Tibial artery (tissue), 4 donors: Measurements from ENCODE around the gene REM1.

Experiments used
- DNase-seq, 2 donors: peaks; one replicate each; pipeline ENCODE4 v3.0.0-alpha.2; 2019
- H3K27ac ChIP-seq, 2 donors: fragments of 200-600 bp; sonication (generic) in 1 of 2; 1 replicate in 1 of 2; 2 replicates in 1 of 2; pipeline ENCODE4 v1.5.1; 2018 to 2019; ENCODE audit warnings: mild to moderate bottlenecking in 1 of 2
- H3K27me3 ChIP-seq, 2 donors: fragments of 200-600 bp; sonication (generic) in 1 of 2; one replicate each; pipeline versions ENCODE4 v1.5.1 to v1.6.0; 2016 to 2019
- H3K36me3 ChIP-seq, 3 donors: fragments of 200-600 bp; sonication (generic) in 2 of 3; one replicate each; pipeline ENCODE4 v1.5.1; 2016 to 2019; ENCODE audit warnings: mild to moderate bottlenecking in 2 of 3
- H3K4me1 ChIP-seq, 4 donors: fragments of 200-600 bp; sonication (generic) in 2 of 4; 1 replicate in 3 of 4; 2 replicates in 1 of 4; pipeline ENCODE4 v1.5.1; 2016 to 2019
- H3K4me3 ChIP-seq, 2 donors: fragments of 200-600 bp; sonication (generic) in 1 of 2; 1 replicate in 1 of 2; 2 replicates in 1 of 2; pipeline ENCODE4 v1.5.1; 2018 to 2019; ENCODE audit warnings: mild to moderate bottlenecking in 2 of 2
- H3K9me3 ChIP-seq, 3 donors: fragments of 200-600 bp; sonication (generic) in 1 of 3; one replicate each; pipeline ENCODE4 v1.5.1; 2016 to 2019
- CTCF ChIP-seq, 2 experiments: fragments of 200-600 bp in 1 of 2; fragments of 450-650 bp in 1 of 2; IDR thresholded peaks; one replicate each; pipeline ENCODE4 v1.5.1; 2017 to 2019; ENCODE audit warnings: antibody characterized with exemption in 2 of 2, mild to moderate bottlenecking in 1 of 2, moderate library complexity in 1 of 2
- intact Hi-C: fragments of 100-400 bp; cut with DNase I; formaldehyde crosslinking; loops from one replicate; pipeline ENCODE4 v1.15.0; 2023; ENCODE audit warnings: low total_unique reads

REM1 gene

GRCh38 chr20:31522731-31523130 is 47.6 kb downstream of the REM1 start:
- no peak overlapping the region for H3K4me3 ChIP-seq
- H3K27me3 ChIP-seq = no peaks in the 10 kb centered on the region
- peaks cover 0 to 31% (median 7%) of the 10 kb centered on the region in 4 donors for H3K4me1 ChIP-seq
- no peak for DNase-seq
- H3K9me3 ChIP-seq = no peaks in the 10 kb centered on the region
- intact Hi-C loops = no loop called here
- peaks cover 14 to 27% (median 16%) of the 10 kb centered on the region in 3 donors for H3K36me3 ChIP-seq
- H3K27ac ChIP-seq = no peak overlapping the region
- no peak for TF ChIP-seq CTCF (IDR thresholded peaks at IDR 0.05)

- H3K27ac ChIP-seq = no peak overlapping the region
Measured at GRCh38 chr20:31523361-31524283, 48.5 kb downstream of the REM1 start.

GRCh38 chr20:31527266-31527665 is 52.2 kb downstream of the REM1 start:
- no peak for DNase-seq
- Histone ChIP-seq H3K27me3 (no peaks in the 10 kb centered on the region), H3K27ac (no peak overlapping the region), H3K4me3 (no peak overlapping the region), H3K9me3 (no peaks in the 10 kb centered on the region), H3K36me3 (peaks cover 48 to 72% (median 56%) of the 10 kb centered on the region in 3 donors), H3K4me1 (peaks cover 0 to 3% (median 0%) of the 10 kb centered on the region in 4 donors)
- no peak for TF ChIP-seq CTCF (IDR thresholded peaks at IDR 0.05)
- intact Hi-C loops = no loop called here

More at GRCh38 chr20:31523361-31524283, 48.5 kb downstream of the REM1 start:
- H3K4me1 ChIP-seq = peaks cover 0 to 23% (median 7%) of the 10 kb centered on the region in 4 donors
- peak in 1 of 2 donors; percentile 64 for DNase-seq
- H3K27me3 ChIP-seq = no peaks in the 10 kb centered on the region
- no peaks in the 10 kb centered on the region for H3K9me3 ChIP-seq
- TF ChIP-seq CTCF (IDR thresholded peaks at IDR 0.05) = no peak
- H3K36me3 ChIP-seq = peaks cover 22 to 36% (median 24%) of the 10 kb centered on the region in 3 donors
- no peak overlapping the region for H3K4me3 ChIP-seq
- intact Hi-C loops = no loop called here
